PFSK-1 (cell line): ENCODE results near the gene SPHK2.

Experiments
- FOXP2 ChIP-seq: optimal IDR thresholded peaks from 2 replicates; pipeline ENCODE3; 2011; ENCODE audit warnings: borderline replicate concordance, control low read depth, inconsistent platforms; ENCODE audit not compliant: insufficient read depth; ENCODE audit errors: extremely low read length, extremely low read depth
- POLR2AphosphoS5 ChIP-seq: IDR thresholded peaks from 2 replicates; pipeline ENCODE4 v1.6.1; 2012; ENCODE audit warnings: low read depth, mild to moderate bottlenecking, control low read depth, low read length, moderate library complexity
- REST ChIP-seq, 2 experiments: IDR thresholded peaks; 2 replicates each; pipeline versions ENCODE4 v1.6.1 to v1.8.0; 2011 to 2012; ENCODE audit warnings: low read depth in 2 of 2, low read length in 2 of 2, control low read depth in 1 of 2, inconsistent platforms in 1 of 2, mild to moderate bottlenecking in 1 of 2, moderate library complexity in 1 of 2; ENCODE audit not compliant: insufficient read depth in 1 of 2
- SIN3A ChIP-seq: IDR thresholded peaks from 2 replicates; pipeline ENCODE4 v1.6.1; 2012; ENCODE audit warnings: mild to moderate bottlenecking, low read length, moderate library complexity, borderline replicate concordance; ENCODE audit not compliant: insufficient read depth
- TAF1 ChIP-seq: IDR thresholded peaks from 2 replicates; pipeline ENCODE4 v1.6.1; 2012; ENCODE audit warnings: low read length, control low read depth, borderline replicate concordance; ENCODE audit not compliant: insufficient read depth

- TF ChIP-seq POLR2AphosphoS5 = no peak
- no peak for TF ChIP-seq TAF1
- TF ChIP-seq REST (IDR thresholded peaks at IDR 0.05; ENCODE audit: insufficient read depth in 1 of 2, low read depth in 2 of 2, low read length in 2 of 2) = no peak
- no peak for TF ChIP-seq SIN3A
- no peak for TF ChIP-seq FOXP2
Measured at GRCh38 chr19:48616491-48617056, 2.7 kb upstream of the SPHK2 start.
